H1 (cell line): ENCODE data around the gene GABRG3. TPM values are rescaled to one million over a fixed set of nuclear protein-coding genes. Genes with fewer than 3 reads are reported as not detected.

Experiments
- CTCF ChIA-PET: fragments of 300-600 bp; sonication (Branson Sonifier 250); formaldehyde crosslinking; loops from one replicate; lab custom pipeline; 2021; ENCODE audit not compliant: partially characterized antibody; lab: Charles Lee
- POLR2A ChIA-PET: fragments of 300-600 bp; sonication (Branson Sonifier 250); formaldehyde crosslinking; loops from one replicate; lab custom pipeline; 2021; ENCODE audit warnings: inconsistent platforms; ENCODE audit not compliant: partially characterized antibody; lab: Charles Lee
- DNase-seq, 2 experiments: peaks; one replicate each; pipeline versions ENCODE4 v3.0.0 to v3.0.0-alpha.2; 2010 to 2022; ENCODE audit warnings: low spot score in 2 of 2, low read depth in 1 of 2, mixed read lengths in 1 of 2
- FAIRE-seq: peaks from 2 replicates; lab custom pipeline; 2011; peaks lifted over from hg19 to GRCh38; lab: Jason Lieb, UNC
- H2AFZ ChIP-seq: 2 replicates; pipeline ENCODE4 v1.8.1; 2012; ENCODE audit warnings: low read length, inconsistent platforms
- H2AK5ac ChIP-seq: 2 replicates; pipeline ENCODE4 v1.6.1; 2013; ENCODE audit warnings: low read depth, low read length
- H2BK120ac ChIP-seq: replicated peaks from 2 replicates; pipeline ENCODE3; 2013; ENCODE audit warnings: low read depth, low read length, inconsistent platforms
- H2BK12ac ChIP-seq: 2 replicates; pipeline ENCODE4 v1.6.1; 2013; ENCODE audit warnings: low read depth, low read length
- H2BK15ac ChIP-seq: 2 replicates; pipeline ENCODE4 v1.6.1; 2013; ENCODE audit warnings: low read length
- H2BK20ac ChIP-seq: 2 replicates; pipeline ENCODE4 v1.6.1; 2013; ENCODE audit warnings: low read length
- H2BK5ac ChIP-seq: 2 replicates; pipeline ENCODE4 v1.6.1; 2013; ENCODE audit warnings: low read depth, low read length
- H3K14ac ChIP-seq: 2 replicates; pipeline ENCODE4 v1.6.1; 2013; ENCODE audit warnings: inconsistent platforms; ENCODE audit not compliant: insufficient read length
- H3K18ac ChIP-seq: 2 replicates; pipeline ENCODE4 v1.6.1; 2013; ENCODE audit warnings: low read length; ENCODE audit errors: extremely low read depth
- H3K23ac ChIP-seq: 2 replicates; pipeline ENCODE4 v1.6.1; 2013; ENCODE audit warnings: inconsistent platforms; ENCODE audit not compliant: insufficient read length
- H3K23me2 ChIP-seq: 2 replicates; pipeline ENCODE4 v1.6.1; 2013; ENCODE audit warnings: low read depth, low read length
- H3K27ac ChIP-seq: 2 replicates; pipeline ENCODE4 v1.6.1; 2011; ENCODE audit warnings: low read depth, low read length, inconsistent platforms
- H3K27me3 ChIP-seq, 4 experiments: replicated peaks in 1 of 4; 1 replicate in 1 of 4; 2 replicates in 3 of 4; pipeline versions ENCODE4 v1.6.1 to v1.8.1; 2011 to 2013; ENCODE audit warnings: low read length in 3 of 4, mild to moderate bottlenecking in 3 of 4, inconsistent platforms in 2 of 4, mixed read lengths in 2 of 4, moderate library complexity in 1 of 4; ENCODE audit not compliant: control insufficient read depth in 3 of 4, insufficient read depth in 3 of 4; ENCODE audit errors: extremely low read depth in 1 of 4
- H3K36me3 ChIP-seq, 4 experiments: 2 replicates each; pipeline versions ENCODE4 v1.6.1 to v1.8.1; 2011 to 2013; ENCODE audit warnings: mild to moderate bottlenecking in 4 of 4, low read length in 3 of 4, moderate library complexity in 2 of 4, control low read depth in 1 of 4, inconsistent platforms in 1 of 4; ENCODE audit not compliant: insufficient read depth in 4 of 4, control insufficient read depth in 2 of 4
- H3K4ac ChIP-seq: replicated peaks from 2 replicates; pipeline ENCODE3; 2013; ENCODE audit warnings: low read length, low read depth, mixed read lengths, inconsistent platforms; ENCODE audit not compliant: insufficient read length
- H3K4me1 ChIP-seq, 4 experiments: replicated peaks in 1 of 4; 1 replicate in 1 of 4; 2 replicates in 3 of 4; pipeline versions ENCODE4 v1.6.1 to v1.8.1; 2011 to 2013; ENCODE audit warnings: low read length in 3 of 4, inconsistent platforms in 2 of 4, mixed read lengths in 1 of 4; ENCODE audit not compliant: insufficient read depth in 4 of 4, control insufficient read depth in 3 of 4
- H3K4me2 ChIP-seq, 2 experiments: 2 replicates each; pipeline versions ENCODE4 v1.6.1 to v1.8.1; 2011 to 2013; ENCODE audit warnings: low read depth in 2 of 2, low read length in 2 of 2, control low read depth in 1 of 2, inconsistent platforms in 1 of 2, mild to moderate bottlenecking in 1 of 2; ENCODE audit not compliant: insufficient read depth in 1 of 2
- H3K4me3 ChIP-seq, 4 experiments: fragments of 200-600, 300-600 bp in 1 of 4; sonication (generic), shearing (Covaris generic), sonication (Bioruptor Twin) in 1 of 4; 2 replicates each; pipeline versions ENCODE4 v1.5.1 to v1.8.1; 2011 to 2016; ENCODE audit warnings: low read length in 4 of 4, low read depth in 3 of 4, control low read depth in 2 of 4, inconsistent platforms in 2 of 4, mild to moderate bottlenecking in 2 of 4, mixed read lengths in 1 of 4, moderate library complexity in 1 of 4; ENCODE audit not compliant: insufficient read depth in 2 of 4; ENCODE audit errors: extremely low read depth in 1 of 4
- H3K56ac ChIP-seq: replicated peaks from 2 replicates; pipeline ENCODE3; 2013; ENCODE audit warnings: low read depth, mild to moderate bottlenecking, mixed read lengths, low read length, inconsistent platforms; ENCODE audit not compliant: insufficient read length
- H3K79me1 ChIP-seq: 2 replicates; pipeline ENCODE4 v1.6.1; 2013; ENCODE audit warnings: low read depth, low read length, control low read depth
- H3K79me2 ChIP-seq, 2 experiments: 2 replicates each; pipeline versions ENCODE4 v1.6.1 to v1.8.1; 2012 to 2013; ENCODE audit warnings: low read length in 2 of 2, mild to moderate bottlenecking in 2 of 2, inconsistent platforms in 1 of 2; ENCODE audit not compliant: insufficient read depth in 2 of 2, control insufficient read depth in 1 of 2
- H3K9ac ChIP-seq, 4 experiments: replicated peaks in 1 of 4; 1 replicate in 1 of 4; 2 replicates in 3 of 4; pipeline versions ENCODE4 v1.6.1 to v1.8.1; 2011 to 2013; ENCODE audit warnings: low read depth in 3 of 4, low read length in 3 of 4, control low read depth in 2 of 4, mild to moderate bottlenecking in 2 of 4, moderate library complexity in 2 of 4, inconsistent platforms in 1 of 4; ENCODE audit errors: extremely low read depth in 1 of 4
- H3K9me3 ChIP-seq, 2 experiments: 2 replicates each; pipeline versions ENCODE4 v1.6.1 to v1.8.1; 2012 to 2013; ENCODE audit warnings: mild to moderate bottlenecking in 2 of 2, moderate library complexity in 2 of 2, control low read depth in 1 of 2, inconsistent platforms in 1 of 2, low read depth in 1 of 2, low read length in 1 of 2, mixed read lengths in 1 of 2; ENCODE audit not compliant: insufficient read depth in 2 of 2
- H4K20me1 ChIP-seq, 2 experiments: replicated peaks in 1 of 2; 2 replicates each; pipeline versions ENCODE3 to v1.8.1; 2011 to 2013; ENCODE audit warnings: inconsistent platforms in 2 of 2, low read length in 2 of 2, mild to moderate bottlenecking in 1 of 2; ENCODE audit not compliant: insufficient read depth in 2 of 2, control insufficient read depth in 1 of 2
- H4K5ac ChIP-seq: 2 replicates; pipeline ENCODE4 v1.6.1; 2013; ENCODE audit warnings: low read length, low read depth, mixed read lengths, inconsistent platforms; ENCODE audit not compliant: insufficient read length
- H4K8ac ChIP-seq: 2 replicates; pipeline ENCODE4 v1.8.0; 2013; ENCODE audit warnings: mild to moderate bottlenecking, moderate library complexity, low read length, inconsistent platforms; ENCODE audit not compliant: insufficient read depth; ENCODE audit errors: extremely low read depth
- H4K91ac ChIP-seq: replicated peaks from 2 replicates; pipeline ENCODE3; 2013; ENCODE audit warnings: low read length, mixed read lengths, inconsistent platforms; ENCODE audit not compliant: insufficient read length
- ASH2L ChIP-seq: fragments of 200-600, 300-600 bp; sonication (generic); IDR thresholded peaks from one replicate; pipeline ENCODE4 v1.7.1; 2017; ENCODE audit warnings: low read length
- ATF3 ChIP-seq: IDR thresholded peaks from 2 replicates; pipeline ENCODE4 v1.6.1; 2011; ENCODE audit warnings: low read depth, mild to moderate bottlenecking, low read length; ENCODE audit not compliant: insufficient read depth
- BACH1 ChIP-seq: IDR thresholded peaks from 2 replicates; pipeline ENCODE4 v1.6.1; 2012; ENCODE audit warnings: low read length, improper control_type of control experiment
- CREB1 ChIP-seq: IDR thresholded peaks from 2 replicates; pipeline ENCODE4 v1.6.1; 2012; ENCODE audit warnings: inconsistent platforms
- CTBP2 ChIP-seq: IDR thresholded peaks from 2 replicates; pipeline ENCODE4 v1.7.0; 2011; ENCODE audit warnings: borderline replicate concordance, mild to moderate bottlenecking, moderate library complexity, mixed read lengths, low read length; ENCODE audit not compliant: insufficient read depth, insufficient read length
- EZH2 ChIP-seq: fragments of 200-600 bp; sonication (generic); IDR thresholded peaks from 2 replicates; pipeline ENCODE4 v1.7.1; 2012; ENCODE audit warnings: low read depth, mild to moderate bottlenecking, moderate library complexity, low read length, inconsistent platforms; ENCODE audit not compliant: severe bottlenecking
- KDM1A ChIP-seq: fragments of 200-600, 300-600 bp; sonication (generic); IDR thresholded peaks from 2 replicates; pipeline ENCODE4 v1.7.1; 2016; ENCODE audit warnings: mild to moderate bottlenecking, low read length, borderline replicate concordance
- MAFK ChIP-seq: IDR thresholded peaks from 2 replicates; pipeline ENCODE4 v1.6.1; 2012; ENCODE audit warnings: low read depth, mild to moderate bottlenecking, improper control_type of control experiment, low read length
- SIRT6 ChIP-seq: IDR thresholded peaks from one replicate; pipeline ENCODE4 v1.7.1; 2012; ENCODE audit warnings: low read length, inconsistent platforms
- TAF1 ChIP-seq: IDR thresholded peaks from 2 replicates; pipeline ENCODE4 v1.6.1; 2011; ENCODE audit warnings: mild to moderate bottlenecking, low read depth, low read length
- TEAD4 ChIP-seq: IDR thresholded peaks from 2 replicates; pipeline ENCODE4 v1.6.1; 2012; ENCODE audit warnings: low read depth, low read length, inconsistent platforms, mixed read lengths
- YY1 ChIP-seq: IDR thresholded peaks from 2 replicates; pipeline ENCODE4 v1.6.1; 2011; ENCODE audit warnings: low read depth, mild to moderate bottlenecking, low read length
- WGBS, 2 experiments: shearing (Covaris generic) in 1 of 2; methylation state at CpG; one replicate each; pipeline versions ENCODE4 v1.1.6 to v1.1.7; 2013 to 2015; ENCODE audit warnings: low lambda C conversion rate in 2 of 2, mixed read lengths in 2 of 2, inconsistent platforms in 1 of 2, low coverage in 1 of 2, missing lambda C conversion rate in 1 of 2; ENCODE audit not compliant: insufficient replicate concordance in 2 of 2, insufficient coverage in 1 of 2, insufficient read length in 1 of 2; ENCODE audit errors: extremely low coverage in 1 of 2, missing lambda C conversion rate in 1 of 2; 5-methylcytosine and 5-hydroxymethylcytosine counted together
- polyA plus RNA-seq, 7 experiments: library from polyadenylated mRNA; depleted of rRNA in 3 of 7; stranded (reverse) in 5 of 7; unstranded in 2 of 7; fragments of >200 nt in 5 of 7; fragments of 200-250 nt in 2 of 7; gene quantifications; 1 replicate in 5 of 7; 2 replicates in 1 of 7; 4 replicates in 1 of 7; pipeline versions ENCODE4 v1.2.1 to v1.2.3, GENCODE V29; 2011 to 2013; ENCODE audit warnings: missing spikeins in 2 of 7, mixed read lengths in 2 of 7
- total RNA-seq: library from RNA; stranded (reverse); fragmentation: NEBNext Ultra II Directional; extraction: Animal tissue kit (Norgen Biotek cat#: 25700); gene quantifications from 2 replicates; pipeline ENCODE4 v1.2.1, GENCODE V29; 2021

Gene GABRG3
- total and polyA plus RNA-seq, 2 of the 8 experiments (the other 6 are each of a cell fraction or from before 2014, with no cell fraction given), result 0.17 to 0.80 TPM

GRCh38 chr15:27254055-27254454 is 283.1 kb downstream of the GABRG3 start:
- Histone ChIP-seq H4K8ac (no peak overlapping the region), H3K36me3 (no peaks in the 10 kb centered on the region), H4K91ac (no peak overlapping the region), H2AFZ (no peak overlapping the region), H2BK12ac (no peak overlapping the region), H3K79me2 (no peaks in the 10 kb centered on the region), H2AK5ac (no peak overlapping the region), H2BK15ac (no peak overlapping the region), H2BK5ac (no peak overlapping the region), H3K56ac (no peak overlapping the region), H3K9me3 (no peaks in the 10 kb centered on the region), H3K4me1 (peaks cover 0 to 8% (median 3%) of the 10 kb centered on the region in 4 experiments), H3K9ac (no peak overlapping the region), H3K4me2 (no peak overlapping the region), H3K27me3 (no peaks in the 10 kb centered on the region), H3K23me2 (no peaks in the 10 kb centered on the region), H3K79me1 (no peaks in the 10 kb centered on the region), H4K20me1 (no peaks in the 10 kb centered on the region), H4K5ac (no peak overlapping the region), H2BK120ac (no peak overlapping the region), H3K4me3 (no peak overlapping the region), H3K14ac (no peak overlapping the region), H3K18ac (no peak overlapping the region), H3K27ac (no peak overlapping the region), H3K23ac (no peak overlapping the region), H3K4ac (no peak overlapping the region), H2BK20ac (no peak overlapping the region)
- CTCF ChIA-PET, result interaction anchor here (1.1 to 1.9 kb wide), 3 partner anchors 195 to 364 kb away, joined by 4 to 6 read pairs (median 4); no protein-coding TSS in a partner anchor
- TF ChIP-seq ATF3 (no peak), TEAD4 (no peak), CTBP2 (no peak), KDM1A (no peak), MAFK (no peak), YY1 (no peak), ASH2L (no peak), BACH1 (no peak), EZH2 (no peak), CREB1 (no peak), TAF1 (no peak), SIRT6 (no peak)
- no peak for DNase-seq
- POLR2A ChIA-PET, result no interaction called here
- 88% methylated on average over 9 of the region's 9 CpGs; no CpG with 5 or more reads in 1 of the 2 experiments for WGBS, 2 experiments
- no peak for FAIRE-seq
